ENCODE results near the gene GNGT2.

GNGT2 gene

GRCh38 chr17:49229076-49229804 lies 18.9 kb upstream of the GNGT2 start:
- FAIRE-seq = no peak

DNA sequence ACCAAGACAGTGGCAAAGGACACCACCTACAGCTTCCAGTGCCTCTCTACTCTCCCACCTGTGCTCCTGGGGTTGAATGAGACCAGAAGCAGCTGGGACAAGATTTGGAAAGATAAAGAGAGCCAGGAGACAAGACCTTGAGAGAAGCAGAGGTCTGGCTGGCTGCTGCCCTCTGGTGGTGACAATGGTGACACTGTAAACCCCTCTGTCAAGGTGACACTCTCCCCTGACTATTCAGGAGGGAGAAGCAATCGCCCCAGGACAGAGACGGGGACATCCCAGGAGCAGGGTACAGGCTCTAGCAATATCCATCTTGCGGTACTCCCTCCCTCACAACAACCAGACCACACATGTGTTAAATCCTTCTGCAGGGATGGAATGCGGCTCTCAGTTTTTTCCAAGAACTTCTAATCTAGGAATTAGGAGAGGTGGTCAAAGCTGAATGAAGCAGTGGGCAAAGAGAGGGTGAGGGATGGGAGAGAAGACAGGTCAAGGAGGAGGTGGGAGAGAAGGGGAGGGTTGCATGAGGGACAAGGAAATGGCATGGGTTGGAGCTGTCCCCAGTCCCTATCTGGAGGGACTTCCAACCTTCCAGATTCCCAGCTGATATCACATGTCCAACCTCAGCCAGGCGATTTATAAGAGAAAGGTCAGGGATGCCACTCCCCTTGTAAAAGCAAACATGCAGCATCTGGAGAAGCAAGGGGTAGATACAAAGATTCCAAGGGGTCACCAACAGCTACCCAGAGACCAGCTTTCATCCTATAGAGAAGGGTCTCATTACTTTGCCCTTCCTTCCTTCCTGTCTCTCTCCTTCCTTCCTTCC lies 17.3 kb upstream of the GNGT2 start:
- no peak for FAIRE-seq

DNA sequence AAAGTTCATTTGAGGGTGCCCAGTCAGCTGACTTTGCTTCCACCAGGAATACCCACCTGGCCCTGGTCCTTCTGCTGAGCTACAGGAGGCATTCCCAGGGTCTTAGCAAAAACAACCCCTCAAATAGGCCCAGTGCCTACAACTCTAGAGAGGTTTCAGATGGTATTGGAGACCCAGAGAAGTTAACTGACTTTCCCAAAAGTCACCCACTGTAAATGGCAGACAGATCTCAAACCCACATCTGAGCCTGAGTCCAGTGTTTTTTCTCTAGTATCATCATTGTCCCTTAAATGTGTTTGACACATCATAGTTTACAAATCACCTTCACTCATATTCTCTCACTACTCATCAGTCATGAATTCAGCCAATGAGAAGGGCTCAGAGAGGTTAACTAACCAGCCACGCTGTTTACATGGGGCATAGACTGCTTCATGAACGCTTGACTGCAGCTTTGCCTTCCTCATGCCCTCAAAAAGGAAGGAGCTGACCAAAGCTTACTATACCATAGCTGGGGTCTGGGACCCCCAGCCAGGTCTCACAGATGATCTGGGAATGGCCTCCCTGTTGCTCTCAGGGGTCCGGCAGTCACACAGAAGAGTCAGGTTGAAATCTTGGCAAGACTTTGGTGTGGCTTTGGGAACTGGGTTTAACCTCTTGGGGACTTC lies 16.5 kb upstream of the GNGT2 start:
- no peak for FAIRE-seq

DNA sequence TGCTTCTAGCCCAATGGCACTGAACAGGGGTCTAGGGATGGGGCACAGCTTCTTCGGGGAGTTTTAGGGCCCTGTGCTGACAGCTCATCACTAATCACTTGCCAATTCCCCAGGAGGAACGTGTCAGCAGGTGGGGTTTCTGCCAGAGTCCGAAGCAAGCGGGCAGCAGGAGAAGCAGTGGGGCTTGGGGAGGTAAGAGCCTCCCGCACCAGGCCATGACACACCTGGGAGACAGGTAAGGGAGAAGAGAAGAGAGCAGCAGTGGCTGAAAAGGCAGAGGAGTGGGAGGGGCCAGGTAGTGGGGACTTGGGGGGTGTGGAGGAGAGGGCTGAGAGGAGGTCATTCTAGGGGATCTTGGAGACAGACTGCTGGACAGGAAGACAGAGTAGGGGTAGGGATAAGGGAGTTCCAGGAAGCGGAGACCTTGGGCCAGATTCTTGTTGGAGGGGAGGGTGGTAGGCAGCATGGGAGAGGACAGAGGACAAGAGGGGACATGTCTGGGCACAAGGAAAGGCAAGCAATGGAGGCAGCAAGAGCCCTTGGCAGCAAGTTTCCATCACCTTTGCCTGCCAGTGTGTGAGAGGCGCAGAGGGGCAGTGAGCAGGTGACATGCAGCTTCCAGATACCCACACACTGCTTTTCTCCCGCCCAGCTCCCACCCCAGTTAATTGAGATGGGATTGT lies 15.3 kb upstream of the GNGT2 start:
- no peak for FAIRE-seq

GRCh38 chr17:49224997-49225337 lies 14.6 kb upstream of the GNGT2 start:
- FAIRE-seq = no peak

DNA sequence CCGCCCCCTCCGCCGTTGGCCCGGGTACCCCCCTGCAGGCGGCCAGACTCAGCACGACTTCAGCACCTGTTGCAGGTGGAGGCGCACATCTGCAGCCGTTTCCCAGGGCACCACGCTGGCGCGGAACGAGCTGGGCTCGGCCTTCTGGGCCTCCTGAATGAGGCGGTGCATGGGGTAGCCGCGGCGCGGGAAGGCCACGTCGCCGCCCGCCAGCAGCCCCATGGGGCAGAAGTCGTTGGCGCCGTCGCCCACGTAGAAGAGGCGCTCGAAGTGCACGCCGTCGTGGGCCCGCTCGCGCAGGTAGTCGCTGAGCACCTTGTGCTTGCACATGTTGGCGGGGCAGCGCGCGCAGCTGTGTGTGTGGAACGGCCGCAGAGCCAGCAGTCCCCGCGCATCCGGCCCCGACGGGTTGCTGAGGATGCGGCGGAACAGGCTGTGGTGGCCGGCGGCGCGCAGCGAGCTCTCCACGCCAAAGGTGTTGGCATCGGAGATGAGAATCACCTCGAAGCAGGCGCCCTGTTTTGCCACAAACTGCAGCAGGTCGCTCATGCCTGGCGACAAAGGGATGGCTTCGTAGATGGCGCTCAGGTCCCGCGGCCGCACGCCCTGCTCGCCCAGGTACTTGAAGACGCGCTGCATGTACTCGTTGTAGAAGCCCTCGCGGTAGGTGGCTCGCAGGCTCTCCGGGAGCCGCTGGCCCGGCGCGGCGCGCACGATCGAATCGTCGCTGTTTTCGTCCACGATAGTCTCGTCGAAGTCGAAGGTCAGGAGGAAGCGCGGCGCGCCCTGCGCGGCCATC lies 14.0 kb upstream of the GNGT2 start:
- FAIRE-seq = no peak

DNA sequence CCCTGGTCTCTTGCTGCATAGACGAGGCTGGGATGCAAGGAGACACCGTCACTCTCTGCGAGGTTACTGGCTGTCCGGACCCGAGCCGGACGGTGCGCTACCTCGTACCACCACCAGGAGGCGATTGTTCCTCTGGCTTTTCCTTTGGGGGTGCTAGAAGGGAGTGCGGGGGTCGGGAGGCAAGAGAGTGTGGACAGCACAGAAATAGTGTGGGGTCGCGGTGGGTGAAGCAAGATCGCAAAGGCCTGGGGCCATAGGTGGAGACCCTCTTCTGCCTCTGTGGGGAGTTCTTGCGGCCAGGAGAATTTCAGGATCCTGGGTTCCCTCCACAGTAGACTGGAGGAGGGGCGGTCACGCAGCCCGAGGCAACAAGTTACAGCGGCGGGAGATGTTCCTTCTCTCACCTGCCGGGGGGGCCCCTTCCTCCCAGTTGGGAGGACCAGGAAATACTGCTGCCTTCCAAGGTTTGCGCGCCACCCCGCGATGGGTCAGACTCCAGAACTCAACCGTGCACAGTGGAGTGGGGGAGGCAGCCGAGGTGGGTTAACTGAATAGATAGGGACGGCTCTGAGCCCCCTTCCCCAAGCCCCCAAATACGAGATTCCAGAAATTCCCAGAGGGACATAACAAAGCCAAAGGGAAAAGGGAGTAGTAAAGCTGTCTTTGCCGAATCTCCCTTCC lies 13.3 kb upstream of the GNGT2 start:
- FAIRE-seq = no peak

DNA sequence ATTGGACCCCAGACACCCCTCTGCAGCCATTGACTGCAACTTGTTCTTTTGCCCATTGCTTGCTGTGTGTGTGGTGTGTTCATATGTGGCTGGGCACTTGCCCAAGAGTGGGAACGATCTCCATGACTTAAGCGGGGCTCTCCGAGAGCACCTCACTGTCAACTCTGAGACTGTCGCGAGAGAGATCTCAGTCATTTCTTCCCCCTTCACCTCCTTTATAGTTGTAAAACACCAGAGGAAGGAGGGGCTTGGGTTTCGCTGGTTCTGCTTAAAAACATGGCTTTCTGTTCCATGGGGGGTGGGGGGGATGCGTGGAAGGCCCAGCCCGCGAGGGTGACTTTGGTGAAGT lies 12.8 kb upstream of the GNGT2 start:
- no peak for FAIRE-seq

DNA sequence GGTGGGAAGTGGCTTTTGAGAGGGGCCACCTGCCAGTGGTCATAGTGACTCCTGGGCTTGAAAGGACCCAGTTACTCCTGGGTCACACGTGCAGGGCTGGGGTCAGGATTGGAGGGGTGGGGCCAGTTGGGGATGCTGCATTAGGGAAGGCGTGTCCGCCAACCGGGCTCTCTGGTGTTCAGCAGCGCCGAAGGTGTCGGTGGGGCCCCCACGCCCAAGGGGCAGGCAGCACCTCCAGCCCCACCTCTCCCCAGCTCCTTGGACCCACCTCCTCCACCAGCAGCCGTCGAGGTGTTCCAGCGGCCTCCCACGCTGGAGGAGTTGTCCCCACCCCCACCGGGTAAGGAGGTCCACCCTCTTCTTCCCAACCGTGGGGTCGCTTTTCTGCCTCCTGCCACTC lies 9.6 kb upstream of the GNGT2 start:
- FAIRE-seq = no peak

GRCh38 chr17:49218941-49219913 lies 8.9 kb upstream of the GNGT2 start:
- no peak for FAIRE-seq

- FAIRE-seq = no peak
These were observed 7.5 kb upstream of the GNGT2 start for GRCh38 chr17:49217651-49218413.

GRCh38 chr17:49216953-49217650 lies 6.7 kb upstream of the GNGT2 start:
- FAIRE-seq = no peak

DNA sequence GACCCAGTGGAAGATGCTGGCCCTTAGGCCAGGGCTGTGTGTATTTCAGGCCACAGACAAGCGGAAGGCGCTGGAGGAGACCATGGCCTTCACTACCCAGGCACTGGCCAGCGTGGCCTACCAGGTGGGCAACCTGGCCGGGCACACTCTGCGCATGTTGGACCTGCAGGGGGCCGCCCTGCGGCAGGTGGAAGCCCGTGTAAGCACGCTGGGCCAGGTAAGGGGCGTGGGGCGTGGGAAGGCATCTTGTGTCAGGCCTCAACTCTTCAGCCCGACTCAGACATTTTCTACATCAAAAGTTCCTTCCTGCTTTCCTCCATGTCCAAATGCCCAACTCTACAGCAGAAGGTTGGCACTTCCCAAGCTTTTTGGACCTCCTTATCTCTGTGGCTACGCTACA lies 6.1 kb upstream of the GNGT2 start:
- FAIRE-seq = no peak

- FAIRE-seq = no peak
These were observed 4.4 kb upstream of the GNGT2 start for GRCh38 chr17:49214676-49215360.

DNA sequence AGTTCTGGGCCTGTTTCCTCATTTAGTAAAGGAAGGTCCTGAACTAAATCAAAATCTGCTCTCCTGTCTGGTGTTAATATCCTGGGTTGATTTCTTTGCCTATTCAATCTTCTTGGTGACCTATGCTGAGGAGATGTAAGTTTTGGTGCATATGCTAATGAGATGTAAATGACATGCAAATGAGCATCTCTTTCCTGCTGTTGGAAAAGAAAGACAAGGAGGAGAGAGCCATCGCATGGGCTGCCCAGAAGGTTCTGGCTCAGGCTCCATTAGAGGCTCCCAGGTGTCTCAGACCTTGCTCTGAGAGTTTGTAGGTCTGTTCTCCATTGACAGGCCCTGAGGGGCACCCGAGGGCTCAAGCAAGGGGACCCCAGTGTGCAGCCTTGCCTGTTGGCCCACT lies 3.5 kb upstream of the GNGT2 start:
- FAIRE-seq = no peak

DNA sequence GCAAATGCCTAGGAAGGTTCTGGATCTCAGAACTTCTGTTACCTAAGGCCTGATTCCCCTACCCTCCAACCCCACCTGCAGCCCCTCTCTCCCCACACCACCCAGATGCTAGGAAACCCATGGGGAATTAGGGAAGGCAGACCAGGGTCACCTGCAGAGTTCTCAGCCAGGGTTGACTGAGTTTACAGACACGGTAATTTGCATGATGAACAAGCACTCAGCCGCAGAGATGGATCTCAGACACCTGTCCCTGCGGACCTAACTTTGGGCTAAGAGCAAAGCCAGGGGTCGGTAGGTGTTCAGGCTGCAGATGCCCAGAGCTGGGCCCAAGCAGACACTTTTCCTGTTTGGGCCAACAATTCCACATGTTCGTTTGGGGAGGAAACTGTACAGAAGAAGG lies 3.0 kb upstream of the GNGT2 start:
- FAIRE-seq = no peak

DNA sequence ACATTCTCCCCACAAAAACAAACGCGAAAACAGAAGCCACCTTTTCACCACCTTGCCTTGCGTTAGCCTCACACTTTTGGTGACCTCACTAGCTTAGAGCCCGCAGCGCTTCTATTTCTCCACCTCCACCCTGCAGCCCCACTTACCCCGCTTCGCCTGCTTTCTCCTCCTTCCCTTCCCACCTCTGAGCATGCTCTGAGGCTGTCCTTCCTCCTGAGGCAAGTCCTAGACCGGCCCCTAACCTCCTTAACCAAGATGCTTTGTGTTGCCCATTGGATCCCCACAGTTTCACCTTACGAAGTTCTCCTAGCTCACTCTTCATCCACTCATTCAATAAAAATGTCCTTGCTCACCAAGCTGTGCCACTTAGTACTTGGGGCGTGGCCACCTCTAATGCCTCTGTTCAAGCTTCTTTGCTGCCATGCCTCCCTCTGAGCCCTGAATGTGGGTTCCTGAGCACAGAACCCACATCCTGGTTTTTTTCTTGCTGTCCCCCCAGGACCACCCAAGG lies 1.3 kb downstream of the GNGT2 start:
- FAIRE-seq = no peak

DNA sequence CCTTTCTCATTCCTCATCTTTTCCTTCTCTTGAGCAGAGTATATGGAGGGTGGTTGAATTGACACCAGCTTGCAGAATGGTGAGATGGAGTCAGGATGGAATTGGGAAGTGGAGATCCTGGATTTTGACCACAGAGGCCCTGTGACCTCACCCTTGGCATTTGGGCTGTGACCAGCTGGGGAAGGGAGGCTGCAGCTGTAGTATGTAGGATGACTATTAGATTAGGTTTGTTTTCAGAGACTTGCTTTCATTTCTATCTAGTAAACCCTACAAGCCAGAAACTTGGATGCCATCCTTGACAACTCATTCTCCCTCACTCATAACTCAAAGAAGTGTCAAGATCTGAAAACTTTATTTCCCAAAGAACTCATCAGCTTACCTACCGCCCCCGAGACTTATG lies 5.9 kb downstream of the GNGT2 start:
- no peak for FAIRE-seq
